GM19468 (cell line): ENCODE results near the gene TCTA.
"Not testable (repeated sequence)": the region's sequence is repeated elsewhere in the genome, so short reads cannot be mapped to it uniquely, and the experiment has no call there.

Experiments used
- ATAC-seq: cut with Tn5 transposase; IDR thresholded peaks from one replicate; pipeline ENCODE4 v1.9.1; 2021; ENCODE audit warnings: mild to moderate bottlenecking, moderate library complexity, moderate number of reproducible peaks; ENCODE audit not compliant: unreplicated experiment; ENCODE audit errors: extremely low read depth

TCTA gene

DNA sequence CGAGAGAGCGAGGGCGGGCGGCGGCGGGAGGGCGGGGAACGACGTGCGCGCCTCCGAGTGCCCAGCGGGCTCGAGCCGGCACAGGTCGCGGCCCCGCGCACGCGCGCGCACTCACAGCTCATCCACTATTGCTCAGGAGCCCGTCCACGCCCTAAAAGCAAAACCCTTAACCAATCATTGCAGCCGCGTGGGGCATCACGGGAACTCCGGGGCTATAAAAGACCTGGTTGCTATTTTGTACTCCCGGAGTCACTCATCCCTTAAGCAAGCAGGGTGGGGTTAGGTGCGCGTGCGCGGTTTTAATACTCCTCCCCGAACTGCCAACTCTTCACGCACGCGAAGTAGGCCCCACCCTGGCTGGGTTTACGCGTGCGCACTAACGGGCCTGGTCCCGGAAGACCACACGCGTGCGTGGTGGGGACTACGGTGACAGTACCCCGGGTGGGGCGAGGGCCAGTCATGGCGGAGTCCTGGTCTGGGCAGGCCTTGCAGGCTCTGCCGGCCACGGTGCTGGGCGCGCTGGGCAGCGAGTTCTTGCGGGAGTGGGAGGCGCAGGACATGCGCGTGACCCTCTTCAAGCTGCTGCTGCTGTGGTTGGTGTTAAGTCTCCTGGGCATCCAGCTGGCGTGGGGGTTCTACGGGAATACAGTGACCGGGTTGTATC, at the start of gene TCTA, which contains the start of gene RHOA:
Gene TCTA (plus strand): TSS at position 456 of the 664 bp plus-strand sequence. CDS start 4 bp downstream, at position 460.
Gene RHOA (minus strand): TSS at position 9 of the 664 bp plus-strand sequence. CDS start 36,387 bp downstream, outside the sequence.
- peak; percentile 61 for ATAC-seq

DNA sequence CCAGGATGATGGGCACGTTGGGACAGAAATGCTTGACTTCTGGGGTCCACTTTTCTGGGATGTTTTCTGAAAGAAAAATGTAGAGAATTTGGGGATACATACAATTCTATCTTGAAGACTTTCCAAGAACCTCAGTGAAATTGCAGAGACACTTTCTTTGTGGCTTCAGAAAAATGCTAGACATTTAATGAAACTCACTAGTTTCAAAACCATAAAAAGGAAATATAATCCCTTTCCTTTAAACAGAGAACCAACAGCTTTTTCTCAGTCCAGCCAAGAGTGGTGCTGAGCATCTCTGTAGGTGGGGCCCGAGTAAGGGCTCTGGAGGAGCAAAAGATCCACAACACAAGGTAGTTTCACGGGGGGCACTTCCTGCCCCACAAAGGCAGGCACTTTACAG, 49.7 kb upstream of the TCTA start:
- no peak for ATAC-seq

GRCh38 chr3:49370585-49371290, 41.5 kb upstream of the TCTA start:
- ATAC-seq = no peak

DNA sequence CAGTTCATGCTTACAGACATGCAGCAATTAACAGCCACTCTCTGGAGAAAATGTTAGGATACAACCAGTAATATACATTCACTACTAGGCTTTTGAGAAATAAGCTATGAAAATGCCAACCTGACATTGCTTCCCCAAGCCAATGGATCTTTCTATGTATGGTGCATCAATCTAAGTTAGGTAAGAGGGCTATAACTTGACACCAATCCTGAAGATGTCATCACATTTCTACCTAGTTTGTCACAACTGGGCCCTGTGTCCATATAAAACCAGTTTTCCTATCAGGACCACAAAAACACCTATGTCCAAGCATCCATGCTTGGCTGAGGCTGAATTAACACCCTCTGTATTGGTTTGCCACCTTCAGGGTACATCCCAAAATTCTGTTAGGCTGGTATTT, 40.3 kb upstream of the TCTA start:
- ATAC-seq = no peak

DNA sequence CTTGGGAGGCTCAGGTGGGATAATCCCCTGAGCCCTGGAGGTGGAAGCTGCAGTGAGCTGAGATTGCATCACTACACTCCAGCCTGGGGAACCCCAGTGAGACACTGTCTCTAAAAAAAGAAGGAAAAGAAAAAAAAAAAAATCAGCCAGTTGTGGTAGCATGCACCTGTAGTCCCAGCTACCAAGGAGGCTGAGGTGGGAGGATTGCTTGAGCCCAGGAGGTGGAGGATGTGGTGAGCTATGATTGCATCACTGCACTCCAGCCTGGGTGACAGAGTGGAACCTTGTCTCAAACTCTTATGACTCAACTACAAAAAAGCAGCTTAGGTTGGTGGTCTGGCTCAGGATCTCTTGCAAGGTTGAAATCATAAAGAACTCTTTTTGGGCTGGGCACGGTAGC, 34.7 kb upstream of the TCTA start:
- no peak for ATAC-seq

DNA sequence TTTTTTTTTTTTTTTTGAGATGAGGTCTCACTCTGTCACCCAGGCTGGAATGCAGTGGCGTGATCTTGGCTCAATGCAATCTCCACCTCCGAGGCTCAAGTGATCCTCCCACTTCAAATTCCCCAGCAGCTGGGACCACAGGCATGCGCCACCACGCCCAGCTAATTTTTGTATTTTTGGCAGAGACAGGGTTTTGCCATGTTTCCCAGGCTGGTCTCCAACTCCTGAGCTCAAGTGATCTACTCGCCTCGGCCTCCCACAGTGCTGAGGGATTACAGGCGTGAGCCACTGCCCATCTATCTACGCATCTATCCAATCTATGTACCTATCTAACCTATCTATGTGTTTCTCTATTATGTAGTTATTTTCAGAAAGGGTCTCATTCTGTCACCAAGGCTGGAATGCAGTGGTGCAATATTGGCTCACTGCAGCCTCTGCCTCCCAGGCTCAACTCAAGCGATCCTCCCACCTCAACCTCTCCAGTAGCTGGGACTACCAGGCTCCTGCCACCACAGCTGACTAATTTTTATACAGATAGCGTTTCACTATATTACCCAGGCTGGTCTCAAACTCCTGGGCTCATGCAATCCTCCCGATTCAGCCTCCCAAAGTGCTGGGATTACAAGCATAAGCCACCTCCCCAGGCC, 33.9 kb upstream of the TCTA start:
- no peak for ATAC-seq

GRCh38 chr3:49383387-49383786, 28.8 kb upstream of the TCTA start:
- no peak for ATAC-seq

DNA sequence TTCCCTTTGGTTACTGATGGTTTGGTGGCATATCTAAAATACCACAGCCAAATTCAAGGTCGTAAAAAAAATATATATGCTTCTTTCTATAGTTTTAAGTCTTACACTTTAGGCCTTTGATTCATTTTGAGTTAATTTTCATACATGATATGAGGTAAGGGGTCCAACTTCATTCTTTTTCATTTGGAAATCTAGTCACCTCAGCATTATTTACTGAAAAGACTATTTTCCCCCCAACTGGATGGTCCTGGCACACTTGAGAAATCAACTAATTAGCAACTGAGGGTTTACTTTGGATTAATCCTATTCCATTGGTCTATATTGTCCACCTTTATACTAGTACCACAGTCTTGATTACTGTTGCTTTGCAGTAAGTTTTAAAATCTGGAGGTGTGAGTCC, 26.6 kb upstream of the TCTA start:
- ATAC-seq = no peak

- no peak for ATAC-seq
Observed at GRCh38 chr3:49386056-49386756, 26.0 kb upstream of the TCTA start.

DNA sequence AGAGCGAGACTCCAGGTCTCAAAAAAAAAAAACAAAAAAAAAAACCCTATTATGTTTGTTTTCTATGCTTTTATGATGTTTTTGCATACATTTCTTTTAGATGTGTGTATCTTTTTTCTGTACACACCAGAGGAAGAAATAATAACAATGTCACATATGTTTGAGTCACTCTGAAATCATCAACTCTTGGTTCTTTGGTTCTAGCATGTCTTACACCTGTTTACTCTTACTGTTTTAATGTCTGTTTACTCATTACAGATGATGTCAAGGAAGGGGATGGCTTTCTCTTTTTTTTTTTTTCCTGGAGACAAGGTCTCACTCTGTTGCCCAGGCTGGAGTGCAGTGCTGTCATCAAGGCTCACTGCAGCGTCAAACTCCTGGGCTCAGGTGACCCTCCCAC, 24.5 kb upstream of the TCTA start:
- no peak for ATAC-seq

DNA sequence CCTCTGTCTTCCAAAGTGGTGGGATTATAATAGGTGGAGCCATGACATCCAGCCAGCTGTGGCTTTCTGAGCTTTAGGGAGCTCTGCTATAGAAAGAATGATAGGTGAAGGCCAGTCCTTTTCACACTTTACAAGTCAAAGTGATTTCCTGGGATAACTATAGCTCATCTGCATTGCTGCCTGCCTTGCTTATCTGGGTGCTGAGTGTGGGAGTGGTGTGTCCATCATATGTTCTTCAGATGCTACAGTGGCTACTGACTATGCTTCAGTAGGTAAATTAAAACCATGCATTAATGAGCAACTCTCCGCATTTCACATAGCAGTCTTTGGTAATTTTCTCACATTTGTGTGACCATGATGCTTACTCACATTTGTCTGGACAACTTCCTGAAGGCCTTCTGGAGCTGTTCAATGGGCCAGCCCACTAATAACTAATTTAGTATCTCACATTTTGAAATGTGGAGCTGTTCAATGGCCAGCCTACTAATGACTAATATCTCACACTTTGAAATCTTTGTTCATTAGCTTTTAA, 23.9 kb upstream of the TCTA start:
- no peak for ATAC-seq

- no peak for ATAC-seq
Observed at GRCh38 chr3:49389297-49389696, 22.9 kb upstream of the TCTA start.

DNA sequence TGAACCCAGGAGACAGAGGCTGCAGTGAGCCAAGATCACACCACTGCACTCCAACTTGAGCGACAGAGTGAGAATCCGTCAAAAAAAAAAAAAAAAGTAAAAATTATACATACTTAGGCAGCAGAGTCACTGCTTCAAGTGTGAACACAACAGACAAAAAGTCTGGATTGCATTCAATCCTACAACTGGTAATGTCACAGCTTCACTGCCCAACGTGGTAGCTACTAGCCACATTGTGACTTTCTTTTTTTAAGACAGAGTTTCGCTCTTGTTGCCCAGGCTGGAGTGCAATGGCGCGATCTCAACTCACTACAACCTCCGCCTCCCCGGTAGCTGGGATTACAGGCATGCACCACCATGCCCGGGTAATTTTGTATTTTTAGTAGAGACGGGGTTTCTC, 20.9 kb upstream of the TCTA start:
- ATAC-seq = not testable (repeated sequence)

DNA sequence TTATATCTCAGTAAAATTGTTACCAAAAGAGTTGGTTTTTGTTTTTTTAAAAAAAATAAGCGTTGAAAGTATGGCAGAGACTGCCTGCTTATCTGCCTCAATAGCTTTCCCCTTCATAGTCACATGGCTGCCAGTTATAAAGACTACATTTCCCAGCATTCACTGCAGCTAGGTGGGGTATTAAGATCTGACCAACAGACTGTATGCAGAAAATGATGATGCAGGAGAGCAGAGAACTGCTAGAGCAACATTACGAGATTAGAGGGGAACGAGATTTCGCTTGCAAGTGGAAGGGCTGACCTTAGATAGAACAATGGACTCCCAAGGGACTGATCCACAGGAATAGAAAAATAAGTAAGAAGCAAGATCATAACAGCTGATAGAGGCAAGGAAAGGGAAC, 14.8 kb upstream of the TCTA start:
- ATAC-seq = no peak

- no peak for ATAC-seq
Observed at GRCh38 chr3:49399461-49399860, 12.8 kb upstream of the TCTA start.

DNA sequence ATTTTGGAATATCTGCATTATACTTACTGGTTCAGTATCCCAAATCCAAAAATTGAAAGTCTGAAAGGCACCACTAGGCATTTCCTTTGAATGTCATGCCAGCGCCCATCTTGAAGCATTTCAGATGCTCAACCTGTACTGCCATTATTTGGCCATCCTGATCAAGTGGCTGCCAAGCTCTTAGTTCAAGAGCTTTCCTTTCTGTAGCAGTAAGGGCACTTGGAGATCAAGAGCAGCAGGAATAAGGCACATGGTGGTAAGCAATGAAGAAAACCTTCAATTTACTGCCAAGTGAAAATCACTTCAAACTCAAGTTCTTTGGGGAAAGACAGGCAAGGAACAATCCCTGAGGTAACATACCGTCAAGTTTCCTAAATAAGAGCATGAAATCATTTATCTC, 10.5 kb upstream of the TCTA start:
- no peak for ATAC-seq

GRCh38 chr3:49403891-49404290, 8.3 kb upstream of the TCTA start:
- no peak for ATAC-seq

DNA sequence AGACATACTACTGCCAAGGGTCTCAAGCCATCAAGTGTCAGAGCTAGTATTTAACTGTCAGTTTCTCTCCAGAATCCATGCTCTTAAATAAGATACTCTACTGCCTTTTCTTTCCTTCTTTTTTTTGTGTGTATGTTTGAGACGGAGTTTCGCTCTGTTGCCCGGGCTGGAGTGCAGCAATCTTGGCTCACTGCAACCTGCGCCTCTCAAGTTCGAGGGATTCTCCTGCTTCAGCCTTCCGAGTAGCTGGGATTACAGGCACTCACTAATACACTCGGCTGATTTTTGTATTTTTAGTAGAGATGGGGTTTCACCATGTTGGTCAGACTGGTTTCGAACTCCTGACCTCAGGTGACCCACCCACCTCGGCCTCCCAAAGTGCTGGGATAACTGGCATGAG, 6.7 kb upstream of the TCTA start:
- not testable (repeated sequence) for ATAC-seq

GRCh38 chr3:49406571-49407565, 5.4 kb upstream of the TCTA start:
- no peak for ATAC-seq
